Measurements from ENCODE around the gene FNDC3B.
A peak's percentile ranks its signal among the peaks of the same experiment; 100 is the strongest.

The FNDC3B gene

DNA sequence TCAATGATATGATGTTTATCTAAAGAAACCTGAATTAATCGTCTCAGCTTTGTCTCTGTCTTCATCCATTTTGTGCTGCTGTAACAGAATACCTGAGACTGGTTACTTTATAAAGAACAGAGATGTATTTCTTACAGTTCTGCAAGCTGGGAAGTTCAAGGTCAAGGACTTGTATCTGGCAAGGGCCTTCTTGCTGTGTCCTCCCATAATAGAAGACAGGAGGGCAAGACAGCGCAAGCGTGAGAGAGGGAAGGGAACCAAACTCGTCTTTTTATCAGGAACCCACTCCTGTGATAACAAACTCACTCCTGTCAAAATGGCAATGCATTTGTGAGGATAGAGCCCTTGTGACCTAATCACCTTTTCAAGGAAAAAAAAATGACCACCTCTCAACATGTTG, 277.4 kb downstream of the FNDC3B start:
- TF ChIP-seq MYC (IDR thresholded peaks at IDR 0.05; ENCODE audit: low read depth, low read length) (no peak), POLR2A (IDR thresholded peaks at IDR 0.05; ENCODE audit: extremely low read depth, insufficient read length) (no peak)
- TF ChIP-seq, protein P1, sequence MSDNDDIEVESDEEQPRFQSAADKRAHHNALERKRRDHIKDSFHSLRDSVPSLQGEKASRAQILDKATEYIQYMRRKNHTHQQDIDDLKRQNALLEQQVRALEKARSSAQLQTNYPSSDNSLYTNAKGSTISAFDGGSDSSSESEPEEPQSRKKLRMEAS (IDR thresholded peaks at IDR 0.05; ENCODE audit: low read depth, low read length) = no peak
- TF ChIP-seq, protein P2, sequence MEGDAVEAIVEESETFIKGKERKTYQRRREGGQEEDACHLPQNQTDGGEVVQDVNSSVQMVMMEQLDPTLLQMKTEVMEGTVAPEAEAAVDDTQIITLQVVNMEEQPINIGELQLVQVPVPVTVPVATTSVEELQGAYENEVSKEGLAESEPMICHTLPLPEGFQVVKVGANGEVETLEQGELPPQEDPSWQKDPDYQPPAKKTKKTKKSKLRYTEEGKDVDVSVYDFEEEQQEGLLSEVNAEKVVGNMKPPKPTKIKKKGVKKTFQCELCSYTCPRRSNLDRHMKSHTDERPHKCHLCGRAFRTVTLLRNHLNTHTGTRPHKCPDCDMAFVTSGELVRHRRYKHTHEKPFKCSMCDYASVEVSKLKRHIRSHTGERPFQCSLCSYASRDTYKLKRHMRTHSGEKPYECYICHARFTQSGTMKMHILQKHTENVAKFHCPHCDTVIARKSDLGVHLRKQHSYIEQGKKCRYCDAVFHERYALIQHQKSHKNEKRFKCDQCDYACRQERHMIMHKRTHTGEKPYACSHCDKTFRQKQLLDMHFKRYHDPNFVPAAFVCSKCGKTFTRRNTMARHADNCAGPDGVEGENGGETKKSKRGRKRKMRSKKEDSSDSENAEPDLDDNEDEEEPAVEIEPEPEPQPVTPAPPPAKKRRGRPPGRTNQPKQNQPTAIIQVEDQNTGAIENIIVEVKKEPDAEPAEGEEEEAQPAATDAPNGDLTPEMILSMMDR (IDR thresholded peaks at IDR 0.05; ENCODE audit: low read depth, low read length) = no peak
- DNase-seq (ENCODE audit: low read depth) = no peak
- no peak overlapping the region for H3K4me3 ChIP-seq (ENCODE audit: low read depth, low read length)

DNA sequence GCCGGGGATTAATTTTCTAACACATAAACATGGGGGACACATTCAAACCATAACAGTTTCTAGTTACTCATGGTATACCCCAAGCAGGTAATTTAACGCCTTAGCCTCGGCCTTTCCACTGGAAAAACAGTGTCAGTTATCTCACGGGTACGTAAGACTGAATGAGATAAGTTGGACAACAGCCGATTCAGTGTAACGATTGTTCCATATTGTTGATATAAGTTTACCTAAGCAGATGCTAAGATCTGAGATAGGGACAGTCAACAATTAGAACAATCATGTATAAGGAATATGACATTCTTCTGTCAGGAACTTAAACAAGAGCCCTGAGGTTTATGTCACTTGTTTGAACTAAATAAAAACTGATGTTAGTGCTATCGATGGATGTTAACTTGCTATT, 278.1 kb downstream of the FNDC3B start:
- H3K4me3 ChIP-seq (ENCODE audit: low read depth, low read length) = no peak overlapping the region
- TF ChIP-seq POLR2A (IDR thresholded peaks at IDR 0.05; ENCODE audit: extremely low read depth, insufficient read length) (no peak), MYC (IDR thresholded peaks at IDR 0.05; ENCODE audit: low read depth, low read length) (no peak)
- TF ChIP-seq, protein P2 (IDR thresholded peaks at IDR 0.05; ENCODE audit: low read depth, low read length) = no peak
- TF ChIP-seq, protein P1 (IDR thresholded peaks at IDR 0.05; ENCODE audit: low read depth, low read length) = no peak
- no peak for DNase-seq (ENCODE audit: low read depth)

DNA sequence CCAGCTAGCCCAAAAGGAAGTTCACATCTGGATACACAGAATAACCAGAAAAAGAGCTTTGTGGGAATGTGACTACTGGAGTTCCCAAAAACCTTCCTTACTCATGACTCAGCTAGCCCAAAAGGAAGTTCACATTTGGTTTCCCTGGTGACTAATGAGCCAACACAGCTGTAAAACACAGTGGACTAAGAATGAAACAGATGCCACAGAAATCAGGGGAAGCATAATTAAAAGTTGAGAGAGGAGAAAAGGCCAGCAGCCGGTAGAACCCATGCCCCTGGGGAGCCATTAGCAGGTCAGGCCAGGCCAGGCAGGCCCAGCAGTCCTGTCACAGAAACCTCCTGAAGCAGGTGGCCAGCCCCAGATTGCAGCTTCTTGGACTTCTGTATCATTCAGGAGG, 278.6 kb downstream of the FNDC3B start:
- TF ChIP-seq MYC (IDR thresholded peaks at IDR 0.05; ENCODE audit: low read depth, low read length) = no peak
- no peak for TF ChIP-seq POLR2A (IDR thresholded peaks at IDR 0.05; ENCODE audit: extremely low read depth, insufficient read length)
- TF ChIP-seq, protein P1 (IDR thresholded peaks at IDR 0.05; ENCODE audit: low read depth, low read length) = no peak
- TF ChIP-seq, protein P2 (IDR thresholded peaks at IDR 0.05; ENCODE audit: low read depth, low read length) = no peak
- no peak overlapping the region for H3K4me3 ChIP-seq (ENCODE audit: low read depth, low read length)
- DNase-seq (ENCODE audit: low read depth) = peak; percentile 66

DNA sequence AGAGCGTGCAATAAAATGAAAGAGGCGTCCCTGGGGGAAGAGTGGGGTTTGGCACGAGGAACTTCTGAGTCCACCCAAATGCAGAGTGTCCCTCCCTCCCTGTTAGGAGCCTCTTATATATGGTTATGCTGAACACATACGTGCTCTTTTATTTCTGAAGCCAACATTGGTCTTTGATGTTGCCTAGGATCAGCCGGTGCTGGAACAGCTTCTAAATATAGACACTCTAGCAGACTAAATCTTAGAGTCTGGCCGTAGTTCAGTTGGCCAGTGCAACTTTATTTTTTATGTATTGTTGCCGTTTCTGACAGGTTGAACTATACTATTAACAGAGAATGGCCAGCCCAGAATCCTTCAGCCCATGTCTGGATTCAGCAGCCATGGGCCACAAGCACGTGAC, 280.2 kb downstream of the FNDC3B start:
- TF ChIP-seq MYC (IDR thresholded peaks at IDR 0.05; ENCODE audit: low read depth, low read length) = no peak
- no peak overlapping the region for H3K4me3 ChIP-seq (ENCODE audit: low read depth, low read length)
- DNase-seq (ENCODE audit: low read depth) = no peak

DNA sequence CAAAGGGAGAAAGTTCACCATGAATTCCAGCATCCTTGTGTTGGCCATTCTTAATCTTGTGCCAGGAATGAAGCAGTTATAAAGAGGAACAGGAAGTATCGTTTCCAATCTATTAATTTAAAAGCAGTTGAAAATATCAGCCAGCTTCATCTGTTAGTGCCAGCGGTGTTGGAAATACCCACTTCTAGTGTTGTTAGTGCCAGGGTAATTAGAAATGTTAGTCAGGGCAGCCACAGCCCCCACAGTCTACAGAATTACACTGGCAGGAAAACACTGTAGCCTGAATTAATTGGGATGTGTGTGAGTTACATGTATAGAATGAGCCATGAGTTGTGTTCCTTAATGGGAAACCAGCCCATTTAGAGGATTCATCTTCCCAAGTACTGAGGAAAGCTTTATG, 281.1 kb downstream of the FNDC3B start:
- DNase-seq (ENCODE audit: low read depth) = no peak
- TF ChIP-seq MYC (IDR thresholded peaks at IDR 0.05; ENCODE audit: low read depth, low read length) (no peak), POLR2A (IDR thresholded peaks at IDR 0.05; ENCODE audit: extremely low read depth, insufficient read length) (no peak)
- TF ChIP-seq, protein P1 (IDR thresholded peaks at IDR 0.05; ENCODE audit: low read depth, low read length) = no peak
- TF ChIP-seq, protein P2 (IDR thresholded peaks at IDR 0.05; ENCODE audit: low read depth, low read length) = no peak
- no peak overlapping the region for H3K4me3 ChIP-seq (ENCODE audit: low read depth, low read length)

DNA sequence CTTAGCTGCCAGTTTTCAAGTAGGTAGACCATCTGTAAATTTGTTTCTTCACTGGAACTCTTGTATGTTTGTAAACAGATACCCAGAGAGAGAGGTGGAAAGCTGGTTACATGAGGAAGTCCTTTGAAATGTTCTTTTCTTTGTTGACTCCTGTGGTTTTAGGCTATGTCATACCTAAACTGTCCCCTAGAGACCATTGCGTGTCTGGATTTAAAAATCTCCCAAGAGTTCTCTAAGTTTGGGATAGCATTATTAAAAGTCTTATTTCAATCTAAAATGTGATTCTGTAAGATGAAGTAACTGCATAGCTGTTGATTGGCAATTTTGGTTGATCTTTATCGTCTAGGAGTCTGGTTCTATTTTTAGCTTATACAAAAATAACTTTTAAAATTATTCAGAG, 281.7 kb downstream of the FNDC3B start:
- TF ChIP-seq POLR2A (IDR thresholded peaks at IDR 0.05; ENCODE audit: extremely low read depth, insufficient read length) = no peak
- TF ChIP-seq, protein P1 (IDR thresholded peaks at IDR 0.05; ENCODE audit: low read depth, low read length) = no peak
- TF ChIP-seq, protein P2 (IDR thresholded peaks at IDR 0.05; ENCODE audit: low read depth, low read length) = no peak
- TF ChIP-seq MYC (IDR thresholded peaks at IDR 0.05; ENCODE audit: low read depth, low read length) = no peak
- peak; percentile 38 for DNase-seq (ENCODE audit: low read depth)
- H3K4me3 ChIP-seq (ENCODE audit: low read depth, low read length) = no peak overlapping the region
